ENCODE data around the gene SIGLEC12.

Gene SIGLEC12

GRCh38 chr19:51501594-51502263, at the start of gene SIGLEC12:
Gene SIGLEC12 (minus strand): TSS chr19:51501800. CDS start chr19:51501733, 67 bp downstream.
- no peak for DNase-seq

GRCh38 chr19:51550848-51551672, 49.5 kb upstream of the SIGLEC12 start:
- DNase-seq, result no peak

DNA sequence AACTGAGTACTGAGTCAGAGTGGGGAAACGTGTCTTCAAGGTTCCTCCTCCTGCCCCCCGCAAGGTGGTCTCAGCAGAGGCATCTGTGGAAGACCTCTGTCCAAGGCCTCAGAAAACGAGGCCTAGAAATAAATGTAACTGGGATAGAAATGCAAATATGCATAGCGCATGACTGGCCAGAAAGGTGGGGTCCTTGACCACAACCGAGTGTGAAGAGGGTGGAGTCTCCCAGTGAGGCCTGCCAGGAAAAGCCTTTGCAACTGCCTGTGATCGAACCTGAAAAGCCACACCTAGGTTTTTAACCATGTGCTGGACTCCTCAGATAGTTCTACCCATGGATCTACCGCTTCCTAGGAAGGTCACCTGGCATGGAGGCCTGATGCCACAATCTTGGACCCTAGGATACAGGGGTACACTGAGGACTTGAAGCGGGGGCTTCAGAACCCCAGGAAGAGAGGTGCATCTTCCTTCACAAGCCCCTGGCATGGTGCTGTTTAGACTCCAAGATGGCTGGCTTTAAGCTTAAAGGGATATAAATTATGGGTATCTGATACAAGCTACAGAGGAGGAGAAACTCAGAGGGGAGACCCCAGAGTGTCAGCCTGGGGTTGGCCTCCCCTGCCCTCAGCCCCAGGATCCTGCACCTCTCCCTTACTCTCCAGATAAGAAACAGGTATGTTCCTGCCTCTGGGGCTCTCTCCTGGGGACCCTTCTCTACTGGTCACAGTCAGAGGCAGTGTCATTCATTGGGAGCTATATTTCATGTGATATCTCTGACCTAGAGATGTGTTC, 48.1 kb upstream of the SIGLEC12 start:
- DNase-seq, result no peak

DNA sequence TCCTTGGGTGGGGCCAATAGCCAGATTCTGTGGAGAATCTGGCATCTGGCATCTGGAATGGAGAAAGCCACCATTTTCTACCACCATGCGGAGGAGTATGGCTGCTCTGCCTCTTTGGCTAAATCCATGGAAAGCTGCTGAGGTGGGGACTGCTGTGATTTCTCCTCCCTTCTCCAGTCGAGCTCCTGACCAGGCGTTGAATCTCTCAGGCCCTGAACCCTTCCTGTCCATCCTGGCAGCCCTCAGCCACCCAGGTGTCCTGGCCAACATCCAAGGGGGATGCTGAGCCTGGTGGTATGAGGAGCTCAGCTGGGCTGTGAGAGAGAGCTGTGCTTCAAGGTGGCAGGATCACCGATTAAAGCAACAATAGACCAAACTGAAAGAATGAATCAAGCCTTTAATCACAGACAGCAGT, 47.3 kb upstream of the SIGLEC12 start:
- no peak for DNase-seq

DNA sequence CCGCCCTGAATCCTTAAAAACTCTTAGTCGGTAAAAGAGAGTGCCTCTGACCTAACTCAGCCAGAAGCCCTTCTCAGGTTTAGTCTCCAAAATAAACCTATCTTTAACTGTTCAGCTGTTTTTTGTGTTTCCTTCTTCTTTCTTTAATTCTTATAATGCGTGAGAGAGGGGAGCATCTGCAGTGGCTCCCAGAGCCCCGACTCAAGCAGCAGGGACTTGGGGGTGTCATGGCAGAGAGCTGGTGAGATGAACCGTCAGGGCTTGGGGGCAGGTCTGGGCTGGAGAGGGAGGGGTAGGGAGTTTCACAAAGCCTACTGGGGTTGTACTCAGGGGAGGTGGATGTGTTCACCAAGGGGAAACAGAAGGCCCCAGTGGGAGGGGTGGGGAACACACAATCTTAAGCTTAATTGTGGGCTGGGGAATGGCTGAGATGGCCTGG, 46.6 kb upstream of the SIGLEC12 start:
- DNase-seq, result no peak

GRCh38 chr19:51547397-51548212, 46.0 kb upstream of the SIGLEC12 start:
- DNase-seq, result no peak

DNA sequence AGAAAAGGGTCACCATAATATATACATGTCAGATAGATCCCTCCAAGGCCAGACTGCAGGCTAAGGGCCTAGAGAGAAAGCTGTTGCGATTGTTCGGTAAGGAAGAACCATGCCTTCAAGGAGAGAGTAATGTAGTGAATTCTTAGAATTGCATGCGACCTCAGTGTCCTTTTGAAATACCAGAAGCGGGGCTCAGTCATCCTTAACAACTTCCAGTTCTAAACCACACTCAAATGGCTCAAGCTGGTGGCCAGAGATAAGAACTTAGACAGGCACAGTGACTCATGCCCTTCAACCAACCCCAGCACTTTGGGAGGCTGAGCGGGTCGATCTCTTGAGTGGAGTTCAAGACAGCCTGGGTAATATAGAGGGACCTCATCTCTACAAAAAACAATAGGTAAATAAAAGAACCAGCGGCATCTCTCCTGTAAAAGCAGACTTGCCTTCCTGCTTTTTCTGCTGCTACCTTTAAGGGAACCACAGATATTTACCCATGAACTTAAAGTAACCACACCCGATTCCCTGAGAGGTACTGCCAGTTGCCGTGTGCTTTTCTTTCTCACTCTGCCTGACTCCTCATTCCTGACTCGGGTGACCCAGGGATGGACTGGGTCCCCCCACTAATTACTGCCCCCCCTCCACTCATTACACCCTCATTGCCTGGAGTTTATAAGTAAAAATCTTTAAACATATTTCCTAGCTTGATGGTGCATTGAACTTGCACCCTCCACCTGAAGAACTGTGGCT, 45.2 kb upstream of the SIGLEC12 start:
- DNase-seq, result no peak

- no peak for DNase-seq
Measured at GRCh38 chr19:51546107-51546649, 44.6 kb upstream of the SIGLEC12 start.

GRCh38 chr19:51544038-51544437, 42.4 kb upstream of the SIGLEC12 start:
- DNase-seq, result no peak

DNA sequence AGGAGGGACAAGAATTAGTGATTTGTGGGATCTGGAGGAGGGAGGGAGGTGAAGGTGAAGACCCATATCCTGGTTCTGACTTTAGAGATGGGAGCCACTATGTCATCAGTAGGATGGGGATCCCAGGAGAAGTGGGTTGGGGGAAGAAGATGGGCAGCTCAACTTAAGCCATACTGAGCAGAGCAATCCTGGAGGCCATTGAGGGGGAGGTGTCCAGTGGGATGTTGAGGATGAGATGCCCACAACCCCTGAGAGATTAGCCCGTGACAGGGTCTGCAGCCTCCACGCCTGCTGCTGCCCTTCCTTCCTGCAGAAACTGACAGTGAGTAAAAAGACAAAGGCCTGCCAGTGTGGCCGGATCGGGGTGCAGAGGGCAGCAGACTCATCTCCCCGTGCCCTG, 41.1 kb upstream of the SIGLEC12 start:
- no peak for DNase-seq

- no peak for DNase-seq
Measured at GRCh38 chr19:51541458-51542357, 40.1 kb upstream of the SIGLEC12 start.

GRCh38 chr19:51539821-51540366, 38.3 kb upstream of the SIGLEC12 start:
- DNase-seq, result no peak

DNA sequence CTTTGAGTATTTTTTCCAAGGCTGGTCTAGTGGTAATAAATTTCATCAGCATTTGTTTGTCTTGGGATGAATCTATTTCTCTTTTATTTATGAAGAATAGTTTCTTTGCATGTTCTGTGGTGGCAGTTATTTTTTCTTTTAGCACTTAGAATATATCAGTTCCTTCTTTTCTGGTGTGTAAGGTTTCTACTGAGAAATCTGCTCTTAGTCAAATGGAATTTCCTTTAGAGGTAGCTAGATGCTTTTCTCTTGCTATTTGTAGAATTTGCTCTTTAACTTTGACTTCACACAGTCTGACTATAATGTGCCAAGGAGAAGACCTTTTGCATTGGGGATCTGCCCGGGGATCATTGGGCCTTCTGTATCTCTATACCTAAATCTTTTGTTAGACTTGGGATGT, 33.9 kb upstream of the SIGLEC12 start:
- no peak for DNase-seq

GRCh38 chr19:51531349-51532315, 30.0 kb upstream of the SIGLEC12 start, which contains the start of gene SIGLEC6:
Gene SIGLEC6 (minus strand): TSS chr19:51531670. CDS start chr19:51531648, 22 bp downstream.
- no peak for DNase-seq

DNA sequence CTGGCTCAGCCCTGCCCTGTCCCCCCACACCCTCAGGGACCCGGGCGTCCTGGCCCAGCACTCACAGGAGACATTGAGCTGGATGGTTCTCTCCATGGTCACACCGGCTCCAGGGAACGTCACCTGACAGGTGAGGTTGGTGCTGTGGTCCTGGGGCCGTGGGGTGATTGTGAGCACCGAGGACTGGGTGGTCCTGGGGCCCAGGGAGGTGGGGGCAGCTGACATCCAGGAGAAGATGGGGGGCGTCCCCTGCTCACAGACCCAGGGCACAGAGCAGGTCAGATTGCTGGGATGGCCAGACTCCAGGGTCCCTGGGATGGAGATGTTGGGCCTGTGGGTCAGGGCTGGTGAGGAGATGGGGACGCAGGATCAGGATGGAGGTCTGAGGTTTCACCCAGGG, 29.0 kb upstream of the SIGLEC12 start:
- DNase-seq, result no peak

DNA sequence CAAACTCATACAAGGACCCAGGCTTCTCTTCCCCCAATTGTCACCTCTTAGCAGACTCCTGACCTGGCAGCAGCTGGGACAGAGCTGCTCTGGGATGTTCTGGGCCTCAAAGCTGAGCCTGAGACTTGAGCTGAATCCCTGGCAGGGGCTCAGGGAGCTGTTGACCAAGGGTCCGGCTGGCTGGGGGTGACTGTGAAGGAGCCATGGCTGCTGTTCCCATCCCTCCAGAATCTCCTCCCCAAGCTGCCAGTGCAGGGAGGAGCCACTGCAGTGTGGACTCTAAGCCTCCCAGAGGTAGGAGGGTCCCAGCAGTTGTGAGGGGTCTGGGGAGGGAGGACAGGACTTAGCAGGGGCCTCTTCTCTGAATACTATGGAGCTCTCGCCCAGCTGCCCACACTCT, 27.7 kb upstream of the SIGLEC12 start:
- no peak for DNase-seq

GRCh38 chr19:51525651-51526050, 24.1 kb upstream of the SIGLEC12 start:
- no peak for DNase-seq

DNA sequence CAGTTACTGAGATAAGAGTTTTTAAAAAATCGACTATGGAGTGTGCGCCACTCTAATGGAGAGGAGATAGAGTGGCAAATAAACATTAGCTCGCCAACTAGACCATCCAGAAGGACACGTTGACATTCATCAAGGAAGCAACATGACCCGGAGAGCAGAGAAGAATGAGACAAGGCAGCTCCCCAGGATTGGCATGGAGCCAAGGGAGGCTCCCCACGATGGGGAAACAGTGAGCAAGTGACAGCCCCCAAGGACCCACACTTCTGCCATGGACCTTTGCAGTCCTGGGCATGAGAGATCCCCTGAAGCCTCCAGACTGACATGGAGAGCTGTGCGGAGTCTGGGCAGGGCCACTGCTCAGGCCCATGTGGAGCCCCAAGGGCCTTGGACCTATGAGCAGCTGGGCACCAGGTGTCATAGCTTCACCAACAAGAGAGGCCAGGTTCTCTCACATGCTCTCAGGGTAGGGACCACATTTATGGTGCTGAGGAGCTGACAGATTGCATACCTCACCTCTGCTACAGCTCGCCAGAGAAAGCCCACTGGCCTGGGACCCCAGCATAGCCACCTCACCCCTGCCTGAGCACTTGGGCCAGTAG, 23.2 kb upstream of the SIGLEC12 start:
- no peak for DNase-seq

Measured in activated CD4-positive, CD25-positive, alpha-beta regulatory T cell (primary cell).